Stimulated activated CD4-positive, alpha-beta T cell treated with anti-CD3 and anti-CD28 coated beads, Interleukin-12 subunit alpha, Interleukin-12 subunit beta, amount 100 ng/mL, for 4 hours (primary cell): ENCODE results near the gene SOX4.

Experiments
- DNase-seq: peaks from one replicate; pipeline ENCODE4 v3.0.0-alpha.2; 2020

SOX4 gene

GRCh38 chr6:21615504-21615903 lies 22.0 kb downstream of the SOX4 start:
- DNase-seq = no peak

- DNase-seq = no peak
Measured at GRCh38 chr6:21616005-21616404, 22.5 kb downstream of the SOX4 start.

- DNase-seq = no peak
Measured at GRCh38 chr6:21625642-21626041, 32.1 kb downstream of the SOX4 start.

DNA sequence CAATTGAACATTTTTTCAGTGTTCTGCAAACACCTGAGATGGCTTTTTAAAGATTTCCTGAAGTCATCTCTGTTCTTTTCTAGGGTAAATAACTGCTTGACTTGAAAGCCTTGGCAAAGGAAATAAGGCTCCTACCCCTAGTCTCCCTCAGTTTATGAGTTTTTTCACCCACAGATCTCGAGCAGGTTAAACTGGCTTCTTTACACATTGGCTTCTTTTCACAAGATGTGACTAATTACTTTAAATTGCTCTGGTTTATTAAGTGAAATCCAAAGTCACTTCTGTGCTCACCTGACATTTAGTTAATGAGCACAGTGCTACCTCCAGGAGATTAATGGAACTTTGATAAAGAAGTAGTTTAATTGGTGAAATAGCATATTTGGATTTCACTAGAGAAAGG lies 33.2 kb downstream of the SOX4 start:
- DNase-seq = no peak

DNA sequence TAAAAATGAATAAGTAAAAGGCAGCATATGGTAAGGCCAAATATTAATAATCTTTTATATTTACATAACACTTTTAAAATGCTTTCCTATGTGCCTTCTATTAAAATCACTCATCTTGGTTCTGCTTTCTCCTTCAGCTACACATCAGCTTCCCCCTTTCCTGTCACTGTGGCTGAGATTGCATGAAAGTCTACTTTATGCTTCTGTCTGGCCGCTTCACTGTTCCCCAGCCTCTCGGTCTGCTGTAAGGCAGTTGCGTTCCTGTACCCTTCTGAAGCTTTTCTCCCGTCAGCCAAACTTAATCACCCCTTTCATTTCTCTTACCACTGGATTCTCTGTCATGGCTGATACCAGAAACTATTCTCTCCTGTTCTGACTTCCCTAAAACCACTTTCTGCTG lies 34.6 kb downstream of the SOX4 start:
- DNase-seq = no peak

GRCh38 chr6:21633511-21634109 lies 40.1 kb downstream of the SOX4 start:
- no peak for DNase-seq

DNA sequence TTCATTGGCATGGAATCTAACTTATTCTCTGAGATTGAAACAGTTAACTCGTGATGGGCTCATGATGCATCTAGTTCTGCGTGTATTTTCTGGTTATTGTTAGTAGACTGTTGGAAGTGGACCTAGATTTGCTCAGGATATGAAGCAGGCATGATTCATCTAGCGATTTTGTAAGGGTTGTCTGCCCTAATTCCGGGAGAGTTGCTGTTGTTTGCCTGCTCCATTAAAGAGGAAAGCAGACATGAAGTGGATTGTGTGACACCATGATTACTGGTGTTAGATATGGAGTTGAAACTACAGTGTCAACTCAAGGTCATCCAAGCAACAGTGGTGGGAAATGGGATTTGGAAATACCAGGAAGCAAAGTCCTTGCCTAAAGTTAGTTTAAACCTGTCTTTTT lies 41.0 kb downstream of the SOX4 start:
- DNase-seq = no peak

GRCh38 chr6:21636876-21637275 lies 43.3 kb downstream of the SOX4 start:
- no peak for DNase-seq

- DNase-seq = no peak
Measured at GRCh38 chr6:21639316-21639715, 45.8 kb downstream of the SOX4 start.
